ENCODE measurements around the gene LMX1B. TPM values are rescaled to one million over a fixed set of nuclear protein-coding genes. Genes with fewer than 3 reads are reported as not detected.

The LMX1B gene
- total and polyA plus RNA-seq, 7 donors, result 0.12 to 1.4 (median 0.16) TPM; not detected in 2

GRCh38 chr9:126612813-126613641 lies 701 bp upstream of the LMX1B start:
- DNase-seq, result peak; percentile 63
- Histone ChIP-seq H3K27me3 (peaks cover 57 to 93% (median 85%) of the 10 kb centered on the region in 3 donors), H3K27ac (peak overlapping the region in 1 of 4 donors; percentile 24), H3K9me3 (no peaks in the 10 kb centered on the region), H3K36me3 (no peaks in the 10 kb centered on the region), H3K4me1 (peaks cover 0 to 54% (median 51%) of the 10 kb centered on the region in 4 donors), H3K4me3 (peak overlapping the region; percentile 18 to 41 (median 34))
- 3 to 4% methylated on average over 68 of the region's 68 CpGs for WGBS, 2 donors
- no peak for TF ChIP-seq EP300 (IDR thresholded peaks at IDR 0.05)
- no peak for TF ChIP-seq POLR2AphosphoS5 (IDR thresholded peaks at IDR 0.05)
- TF ChIP-seq, protein P1, sequence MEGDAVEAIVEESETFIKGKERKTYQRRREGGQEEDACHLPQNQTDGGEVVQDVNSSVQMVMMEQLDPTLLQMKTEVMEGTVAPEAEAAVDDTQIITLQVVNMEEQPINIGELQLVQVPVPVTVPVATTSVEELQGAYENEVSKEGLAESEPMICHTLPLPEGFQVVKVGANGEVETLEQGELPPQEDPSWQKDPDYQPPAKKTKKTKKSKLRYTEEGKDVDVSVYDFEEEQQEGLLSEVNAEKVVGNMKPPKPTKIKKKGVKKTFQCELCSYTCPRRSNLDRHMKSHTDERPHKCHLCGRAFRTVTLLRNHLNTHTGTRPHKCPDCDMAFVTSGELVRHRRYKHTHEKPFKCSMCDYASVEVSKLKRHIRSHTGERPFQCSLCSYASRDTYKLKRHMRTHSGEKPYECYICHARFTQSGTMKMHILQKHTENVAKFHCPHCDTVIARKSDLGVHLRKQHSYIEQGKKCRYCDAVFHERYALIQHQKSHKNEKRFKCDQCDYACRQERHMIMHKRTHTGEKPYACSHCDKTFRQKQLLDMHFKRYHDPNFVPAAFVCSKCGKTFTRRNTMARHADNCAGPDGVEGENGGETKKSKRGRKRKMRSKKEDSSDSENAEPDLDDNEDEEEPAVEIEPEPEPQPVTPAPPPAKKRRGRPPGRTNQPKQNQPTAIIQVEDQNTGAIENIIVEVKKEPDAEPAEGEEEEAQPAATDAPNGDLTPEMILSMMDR (IDR thresholded peaks at IDR 0.05), result no peak
- no peak for TF ChIP-seq POLR2A (IDR thresholded peaks at IDR 0.05)
- intact Hi-C loops (cut with DNase I), result loop anchor here (5.0 kb wide), 1 partner anchor 169 kb away; no protein-coding TSS in a partner anchor

DNA sequence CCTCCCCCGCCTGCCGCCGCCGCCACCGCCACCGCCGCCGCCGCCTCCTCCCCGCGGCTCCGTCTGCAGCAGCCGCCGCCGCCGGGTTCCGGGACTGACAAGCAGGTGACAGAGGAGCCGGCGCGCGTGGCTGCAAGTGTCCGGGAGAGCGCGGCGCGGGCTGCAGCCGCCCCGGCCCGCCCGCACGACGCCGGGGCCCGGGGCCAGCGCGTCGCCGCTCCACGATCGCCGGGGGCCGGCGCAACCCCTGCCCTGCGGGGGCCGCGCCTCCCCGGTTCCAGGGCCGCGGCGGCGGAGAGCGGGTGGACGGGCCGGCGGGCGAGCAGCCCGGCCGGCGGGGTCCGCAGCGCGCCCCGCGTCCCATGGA lies 343 bp downstream of the LMX1B start:
- WGBS, 2 donors, result 3 to 4% methylated on average over 58 to 64 of the region's 64 CpGs
- TF ChIP-seq, protein P1 (IDR thresholded peaks at IDR 0.05), result no peak
- TF ChIP-seq POLR2A (IDR thresholded peaks at IDR 0.05), result no peak
- no peak for TF ChIP-seq EP300 (IDR thresholded peaks at IDR 0.05)
- no peak for TF ChIP-seq POLR2AphosphoS5 (IDR thresholded peaks at IDR 0.05)
- peaks cover 67 to 96% (median 88%) of the 10 kb centered on the region in 3 donors for H3K27me3 ChIP-seq
- H3K9me3 ChIP-seq, result no peaks in the 10 kb centered on the region
- H3K36me3 ChIP-seq, result no peaks in the 10 kb centered on the region
- peak; percentile 60 for DNase-seq
- peak overlapping the region in 2 of 4 donors; percentile 14 to 22 for H3K4me3 ChIP-seq
- H3K27ac ChIP-seq, result no peak overlapping the region
- H3K4me1 ChIP-seq, result peaks cover 0 to 64% (median 59%) of the 10 kb centered on the region in 4 donors
- intact Hi-C loops (cut with DNase I), result loop anchor here (5.0 kb wide), 1 partner anchor 168 kb away; no protein-coding TSS in a partner anchor

DNA sequence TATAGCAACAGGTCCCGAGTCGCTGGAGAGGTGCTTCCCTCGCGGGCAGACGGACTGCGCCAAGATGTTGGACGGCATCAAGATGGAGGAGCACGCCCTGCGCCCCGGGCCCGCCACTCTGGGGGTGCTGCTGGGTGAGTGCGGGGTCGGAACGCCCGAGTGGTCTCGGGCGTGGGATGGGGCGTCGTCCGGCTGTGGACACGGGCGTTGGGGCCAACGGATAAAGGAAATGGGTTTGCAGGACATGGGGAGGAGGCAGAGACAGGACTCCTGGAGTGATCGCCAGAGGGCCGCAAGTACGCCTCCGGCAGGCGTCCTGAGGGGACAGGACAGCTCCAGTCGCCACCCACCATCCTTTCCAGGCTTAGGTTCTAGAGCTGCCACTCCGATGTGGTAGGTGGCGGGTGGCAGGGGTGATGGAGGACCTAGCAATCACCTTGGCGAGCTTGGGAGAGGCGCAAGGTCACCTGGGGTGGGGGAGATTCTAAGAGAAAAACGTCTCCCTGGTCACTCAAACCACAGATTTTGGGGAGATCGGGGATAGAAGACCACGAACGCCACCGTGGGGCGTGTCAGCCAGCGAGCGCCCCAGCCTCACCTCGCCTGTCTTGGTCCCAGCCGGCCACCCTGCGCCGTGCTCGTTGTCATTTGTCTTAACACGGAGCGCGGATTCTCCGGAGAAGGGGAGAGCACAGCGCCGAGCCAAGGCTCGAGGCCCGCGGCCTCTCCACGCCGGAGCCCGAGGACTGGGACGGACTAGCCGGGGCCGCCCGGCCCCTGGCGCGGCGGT lies 922 bp downstream of the LMX1B start:
- H3K36me3 ChIP-seq, result no peaks in the 10 kb centered on the region
- TF ChIP-seq POLR2AphosphoS5 (IDR thresholded peaks at IDR 0.05) (no peak), EP300 (IDR thresholded peaks at IDR 0.05) (no peak), POLR2A (IDR thresholded peaks at IDR 0.05) (no peak)
- TF ChIP-seq, protein P1 (IDR thresholded peaks at IDR 0.05), result no peak
- peak; percentile 35 for DNase-seq
- 4 to 7% methylated on average over 65 of the region's 65 CpGs for WGBS, 2 donors
- peaks cover 73 to 96% (median 88%) of the 10 kb centered on the region in 3 donors for H3K27me3 ChIP-seq
- no peaks in the 10 kb centered on the region for H3K9me3 ChIP-seq
- H3K4me1 ChIP-seq, result peaks cover 0 to 65% (median 60%) of the 10 kb centered on the region in 4 donors
- H3K27ac ChIP-seq, result no peak overlapping the region
- H3K4me3 ChIP-seq, result peak overlapping the region in 3 of 4 donors; percentile 14 to 22 (median 15)
- intact Hi-C loops (cut with DNase I), result loop anchor here (5.0 kb wide), 1 partner anchor 168 kb away; no protein-coding TSS in a partner anchor

DNA sequence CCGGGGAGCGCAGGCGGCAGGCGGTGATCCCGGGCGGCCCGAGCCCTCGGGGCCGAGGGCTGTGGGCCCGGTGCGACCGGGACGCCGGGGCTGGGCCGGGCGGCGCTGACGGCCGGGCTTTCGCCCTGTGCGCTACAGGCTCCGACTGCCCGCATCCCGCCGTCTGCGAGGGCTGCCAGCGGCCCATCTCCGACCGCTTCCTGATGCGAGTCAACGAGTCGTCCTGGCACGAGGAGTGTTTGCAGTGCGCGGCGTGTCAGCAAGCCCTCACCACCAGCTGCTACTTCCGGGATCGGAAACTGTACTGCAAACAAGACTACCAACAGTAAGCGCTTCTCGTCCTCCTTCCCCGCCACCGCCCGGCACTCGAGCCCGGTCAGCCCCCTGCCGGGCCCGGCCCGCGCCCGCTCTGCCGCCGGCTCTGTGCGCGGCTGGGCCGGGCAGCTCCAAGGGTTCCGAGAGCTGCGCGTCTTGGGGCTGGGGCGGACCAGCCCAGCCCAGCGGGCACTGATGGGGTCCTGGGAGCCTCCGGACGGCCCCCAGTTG lies 1.6 kb downstream of the LMX1B start:
- WGBS, 2 donors, result 2% methylated on average over 62 of the region's 62 CpGs
- peaks cover 71 to 96% (median 88%) of the 10 kb centered on the region in 3 donors for H3K27me3 ChIP-seq
- no peak for DNase-seq
- H3K9me3 ChIP-seq, result no peaks in the 10 kb centered on the region
- peaks cover 0 to 59% (median 55%) of the 10 kb centered on the region in 4 donors for H3K4me1 ChIP-seq
- H3K27ac ChIP-seq, result no peak overlapping the region
- intact Hi-C loops (cut with DNase I), result no loop called here
- no peaks in the 10 kb centered on the region for H3K36me3 ChIP-seq
- peak overlapping the region in 3 of 4 donors; percentile 1 to 22 (median 15) for H3K4me3 ChIP-seq
- no peak for TF ChIP-seq EP300 (IDR thresholded peaks at IDR 0.05)
- TF ChIP-seq POLR2A (IDR thresholded peaks at IDR 0.05), result no peak
- TF ChIP-seq, protein P1 (IDR thresholded peaks at IDR 0.05), result no peak
- TF ChIP-seq POLR2AphosphoS5 (IDR thresholded peaks at IDR 0.05), result no peak

Data from sigmoid colon (tissue), 7 donors.